Measurements from ENCODE around the gene TRA2A. TPM values are rescaled to one million over a fixed set of nuclear protein-coding genes. Genes with fewer than 3 reads are reported as not detected.
A peak's percentile ranks its signal among the peaks of the same experiment; 100 is the strongest.

Gene TRA2A
- total and polyA plus RNA-seq, 2 donors (not counting 1 experiment from before 2014, with no cell fraction given) = 30.4 to 57.9 TPM

- Histone ChIP-seq H2AFZ (ENCODE audit: low read length) (no peak overlapping the region), H3K4me2 (ENCODE audit: extremely low read depth, insufficient read depth, low read length) (no peak overlapping the region), H3K9ac (ENCODE audit: insufficient read depth, low read length) (no peak overlapping the region), H3K4me3 (replicated peaks in 1 of 4; ENCODE audit: control extremely low read depth in 1 of 4, insufficient read depth in 1 of 4, low read depth in 3 of 4, low read length in 4 of 4) (no peak overlapping the region), H3K27me3 (ENCODE audit: control insufficient read depth, insufficient read depth, low read length) (no peaks in the 10 kb centered on the region), H3K36me3 (ENCODE audit: control insufficient read depth, insufficient read depth, low read length) (no peaks in the 10 kb centered on the region), H3K79me2 (ENCODE audit: control insufficient read depth, insufficient read depth, low read length) (peaks cover 4% of the 10 kb centered on the region), H3K27ac (ENCODE audit: insufficient read depth, low read length) (no peak overlapping the region), H4K20me1 (ENCODE audit: control insufficient read depth, extremely low read depth, insufficient read depth, low read length) (no peaks in the 10 kb centered on the region), H3K4me1 (ENCODE audit: control insufficient read depth, extremely low read depth, insufficient read depth, low read length) (no peaks in the 10 kb centered on the region), H3K9me3 (ENCODE audit: control insufficient read depth, insufficient read depth, low read depth, low read length) (no peaks in the 10 kb centered on the region)
- TF ChIP-seq CTCF (conservative IDR thresholded peaks at IDR 0.05 in 1 of 2, IDR thresholded peaks at IDR 0.05 in 1 of 2; ENCODE audit: low read depth in 1 of 2, low read length in 2 of 2) (no peak), EZH2 (IDR thresholded peaks at IDR 0.05; ENCODE audit: low read length, missing control alignments) (no peak)
- peak in 1 of 2 donors; percentile 57 for DNase-seq (ENCODE audit: low read depth in 2 of 2)
Measured at GRCh38 chr7:23458044-23458443, 73.7 kb downstream of the TRA2A start.

- TF ChIP-seq CTCF (conservative IDR thresholded peaks at IDR 0.05 in 1 of 2, IDR thresholded peaks at IDR 0.05 in 1 of 2; ENCODE audit: low read depth in 1 of 2, low read length in 2 of 2) (no peak), EZH2 (IDR thresholded peaks at IDR 0.05; ENCODE audit: low read length, missing control alignments) (no peak)
- H2AFZ ChIP-seq (ENCODE audit: low read length) = no peak overlapping the region
- H3K4me3 ChIP-seq (replicated peaks in 1 of 4; ENCODE audit: control extremely low read depth in 1 of 4, insufficient read depth in 1 of 4, low read depth in 3 of 4, low read length in 4 of 4) = no peak overlapping the region
- H3K9ac ChIP-seq (ENCODE audit: insufficient read depth, low read length) = no peak overlapping the region
- H3K79me2 ChIP-seq (ENCODE audit: control insufficient read depth, insufficient read depth, low read length) = no peaks in the 10 kb centered on the region
- H4K20me1 ChIP-seq (ENCODE audit: control insufficient read depth, extremely low read depth, insufficient read depth, low read length) = no peaks in the 10 kb centered on the region
- H3K27me3 ChIP-seq (ENCODE audit: control insufficient read depth, insufficient read depth, low read length) = no peaks in the 10 kb centered on the region
- no peaks in the 10 kb centered on the region for H3K9me3 ChIP-seq (ENCODE audit: control insufficient read depth, insufficient read depth, low read depth, low read length)
- H3K4me2 ChIP-seq (ENCODE audit: extremely low read depth, insufficient read depth, low read length) = no peak overlapping the region
- DNase-seq (ENCODE audit: low read depth in 2 of 2) = no peak
- no peak overlapping the region for H3K27ac ChIP-seq (ENCODE audit: insufficient read depth, low read length)
- no peaks in the 10 kb centered on the region for H3K4me1 ChIP-seq (ENCODE audit: control insufficient read depth, extremely low read depth, insufficient read depth, low read length)
- no peaks in the 10 kb centered on the region for H3K36me3 ChIP-seq (ENCODE audit: control insufficient read depth, insufficient read depth, low read length)
Measured at GRCh38 chr7:23456093-23456492, 75.7 kb downstream of the TRA2A start.

GRCh38 chr7:23454881-23455526 is 76.8 kb downstream of the TRA2A start:
- no peak for DNase-seq (ENCODE audit: low read depth in 2 of 2)
- Histone ChIP-seq H2AFZ (ENCODE audit: low read length) (no peak overlapping the region), H3K27ac (ENCODE audit: insufficient read depth, low read length) (no peak overlapping the region), H3K9ac (ENCODE audit: insufficient read depth, low read length) (no peak overlapping the region), H3K79me2 (ENCODE audit: control insufficient read depth, insufficient read depth, low read length) (no peaks in the 10 kb centered on the region), H3K9me3 (ENCODE audit: control insufficient read depth, insufficient read depth, low read depth, low read length) (no peaks in the 10 kb centered on the region), H3K4me1 (ENCODE audit: control insufficient read depth, extremely low read depth, insufficient read depth, low read length) (no peaks in the 10 kb centered on the region), H4K20me1 (ENCODE audit: control insufficient read depth, extremely low read depth, insufficient read depth, low read length) (no peaks in the 10 kb centered on the region), H3K27me3 (ENCODE audit: control insufficient read depth, insufficient read depth, low read length) (no peaks in the 10 kb centered on the region), H3K4me2 (ENCODE audit: extremely low read depth, insufficient read depth, low read length) (no peak overlapping the region), H3K36me3 (ENCODE audit: control insufficient read depth, insufficient read depth, low read length) (no peaks in the 10 kb centered on the region), H3K4me3 (replicated peaks in 1 of 4; ENCODE audit: control extremely low read depth in 1 of 4, insufficient read depth in 1 of 4, low read depth in 3 of 4, low read length in 4 of 4) (no peak overlapping the region)
- TF ChIP-seq EZH2 (IDR thresholded peaks at IDR 0.05; ENCODE audit: low read length, missing control alignments) = no peak
- TF ChIP-seq CTCF (conservative IDR thresholded peaks at IDR 0.05 in 1 of 2, IDR thresholded peaks at IDR 0.05 in 1 of 2; ENCODE audit: low read depth in 1 of 2, low read length in 2 of 2) = no peak

Other genes starting within 250 kb of the TRA2A start
- gene MALSU1, start 232.6 kb downstream of the TRA2A start, total RNA-seq = 77.6 and 85.0 TPM in 2 replicates
- gene MALSU1, start 232.6 kb downstream of the TRA2A start, polyA plus RNA-seq = 54.8 and 73.2 TPM in 2 replicates
- 1.5 and 4.3 TPM in 2 replicates for gene IGF2BP3, start 61.5 kb downstream of the TRA2A start, total RNA-seq
- 11.2 and 21.6 TPM in 2 replicates for gene IGF2BP3, start 61.5 kb downstream of the TRA2A start, polyA plus RNA-seq
- 9.7 and 10.8 TPM in 2 replicates for gene CCDC126, start 65.4 kb upstream of the TRA2A start, total RNA-seq
- 4.8 and 7.1 TPM in 2 replicates for gene CCDC126, start 65.4 kb upstream of the TRA2A start, polyA plus RNA-seq
- gene FAM221A, start 148.2 kb upstream of the TRA2A start, total RNA-seq = 3.3 and 5.1 TPM in 2 replicates
- 1.1 and 1.5 TPM in 2 replicates for gene FAM221A, start 148.2 kb upstream of the TRA2A start, polyA plus RNA-seq
- gene STK31, start 178.2 kb upstream of the TRA2A start, total RNA-seq = under 0.01 and 0.17 TPM in 2 replicates
- gene STK31, start 178.2 kb upstream of the TRA2A start, polyA plus RNA-seq = 0.01 TPM in 1 of 2 replicates, not detected in the other